Stimulated activated CD8-positive, alpha-beta memory T cell treated with anti-CD3 and anti-CD28 coated beads, Interleukin-15, amount 100 ng/mL, for 4 hours (primary cell): Measurements from ENCODE around the gene PPP4R4.

Experiments
- DNase-seq, 2 donors: peaks; one replicate each; pipeline ENCODE4 v3.0.0-alpha.2; 2020; ENCODE audit warnings: low read depth in 2 of 2

PPP4R4 gene

GRCh38 chr14:94173885-94174603, at the start of gene PPP4R4:
Gene PPP4R4 (plus strand): TSS chr14:94174322. CDS start chr14:94174466, 144 bp downstream.
- peak; percentile 72 to 75 for DNase-seq

- no peak for DNase-seq
These were observed 49.3 kb upstream of the PPP4R4 start for GRCh38 chr14:94124582-94125377.

GRCh38 chr14:94125659-94126418, 48.3 kb upstream of the PPP4R4 start:
- no peak for DNase-seq

GRCh38 chr14:94126419-94126677, 47.8 kb upstream of the PPP4R4 start:
- no peak for DNase-seq

GRCh38 chr14:94126800-94127199, 47.3 kb upstream of the PPP4R4 start:
- no peak for DNase-seq

- DNase-seq: no peak
These were observed 46.8 kb upstream of the PPP4R4 start for GRCh38 chr14:94127330-94127729.

GRCh38 chr14:94128216-94128839, 45.8 kb upstream of the PPP4R4 start:
- no peak for DNase-seq

- DNase-seq: peak; percentile 10 to 33
These were observed 44.9 kb upstream of the PPP4R4 start, which contains the start of gene IFI27L2 for GRCh38 chr14:94129111-94129757. Gene IFI27L2 (minus strand): TSS chr14:94129604. CDS start chr14:94129564, 40 bp downstream.

GRCh38 chr14:94129758-94130414, 44.2 kb upstream of the PPP4R4 start:
- no peak for DNase-seq

- DNase-seq: peak in 1 of 2 donors; percentile 30
These were observed 41.7 kb upstream of the PPP4R4 start for GRCh38 chr14:94132285-94132887.

GRCh38 chr14:94135476-94135875, 38.6 kb upstream of the PPP4R4 start:
- DNase-seq: no peak

GRCh38 chr14:94136575-94137331, 37.4 kb upstream of the PPP4R4 start:
- peak; percentile 58 to 68 for DNase-seq

- no peak for DNase-seq
These were observed 35.9 kb upstream of the PPP4R4 start for GRCh38 chr14:94138251-94138650.

GRCh38 chr14:94139006-94139405, 35.1 kb upstream of the PPP4R4 start:
- DNase-seq: no peak

- DNase-seq: no peak
These were observed 34.7 kb upstream of the PPP4R4 start for GRCh38 chr14:94139421-94139820.

- DNase-seq: no peak
These were observed 31.9 kb upstream of the PPP4R4 start for GRCh38 chr14:94142247-94142646.

GRCh38 chr14:94142836-94143235, 31.3 kb upstream of the PPP4R4 start:
- no peak for DNase-seq

GRCh38 chr14:94143239-94143638, 30.9 kb upstream of the PPP4R4 start:
- DNase-seq: no peak

GRCh38 chr14:94143711-94144110, 30.4 kb upstream of the PPP4R4 start:
- DNase-seq: no peak

GRCh38 chr14:94144765-94145164, 29.4 kb upstream of the PPP4R4 start:
- no peak for DNase-seq
